HG03520 (cell line): ENCODE data around the gene EGLN3.

Source experiments
- ATAC-seq: cut with Tn5 transposase; IDR thresholded peaks from one replicate; pipeline ENCODE4 v1.9.1; 2021; ENCODE audit warnings: mild to moderate bottlenecking, moderate library complexity; ENCODE audit not compliant: unreplicated experiment

The EGLN3 gene

GRCh38 chr14:33876274-33876673, 74.6 kb downstream of the EGLN3 start:
- ATAC-seq = no peak
